Measurements from ENCODE around the gene ARHGEF39. TPM values are rescaled to one million over a fixed set of nuclear protein-coding genes. Genes with fewer than 3 reads are reported as not detected.
A peak's percentile ranks its signal among the peaks of the same experiment; 100 is the strongest.

The ARHGEF39 gene
- total RNA-seq, 4 donors from 2014 or later, result 1.6 to 7.4 (median 5.8) TPM

DNA sequence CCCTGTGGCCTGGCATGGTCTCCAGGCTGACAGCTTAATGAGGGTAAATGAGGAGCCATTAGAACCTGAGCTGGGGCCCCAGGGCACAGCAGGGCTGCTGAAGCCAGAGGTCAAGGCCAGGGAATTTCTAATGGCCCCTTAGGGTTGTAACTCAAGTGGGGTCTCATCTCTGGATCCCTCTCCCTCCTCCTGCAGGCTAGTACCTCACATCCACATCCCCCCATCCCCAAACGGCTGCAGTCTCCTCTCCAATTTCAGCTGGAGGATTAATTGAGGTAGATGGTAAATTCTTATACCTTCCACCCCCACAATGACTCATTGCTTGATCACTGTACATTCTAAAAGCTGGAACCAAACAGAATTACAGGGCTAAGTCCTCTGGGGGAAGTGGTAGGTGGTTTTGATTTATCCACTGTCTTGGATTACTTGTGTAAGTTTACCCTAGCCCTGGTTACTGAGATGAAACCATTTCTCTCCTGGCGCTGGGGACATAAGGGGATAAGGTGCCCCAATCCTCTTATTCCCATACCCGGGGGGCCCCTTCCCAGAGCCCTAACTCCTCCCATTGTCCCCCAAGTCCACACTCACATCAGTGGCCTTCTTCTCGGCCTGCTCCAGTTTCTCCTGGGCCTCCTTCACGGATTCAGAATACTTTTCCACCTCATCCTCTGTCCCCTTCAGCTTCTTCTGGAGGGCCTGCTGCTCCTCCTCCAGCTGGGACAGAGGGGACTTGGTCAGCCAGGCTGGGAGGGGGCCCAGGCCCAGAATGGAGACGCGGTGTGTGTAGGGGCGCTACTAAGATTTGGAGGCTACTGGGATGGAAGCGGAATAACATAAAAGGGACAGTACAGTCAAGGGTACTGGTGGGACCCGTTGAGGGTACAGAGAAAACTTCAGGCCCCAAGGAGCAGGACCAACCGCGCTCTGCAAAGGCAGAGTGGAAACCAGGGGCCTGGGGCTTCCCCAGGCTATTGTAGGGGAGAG is 23.9 kb upstream of the ARHGEF39 start:
- TF ChIP-seq EP300 (IDR thresholded peaks at IDR 0.05; ENCODE audit: low read depth) (no peak), POLR2A (IDR thresholded peaks at IDR 0.05) (no peak), POLR2AphosphoS5 (IDR thresholded peaks at IDR 0.05) (no peak)
- TF ChIP-seq, protein P1, sequence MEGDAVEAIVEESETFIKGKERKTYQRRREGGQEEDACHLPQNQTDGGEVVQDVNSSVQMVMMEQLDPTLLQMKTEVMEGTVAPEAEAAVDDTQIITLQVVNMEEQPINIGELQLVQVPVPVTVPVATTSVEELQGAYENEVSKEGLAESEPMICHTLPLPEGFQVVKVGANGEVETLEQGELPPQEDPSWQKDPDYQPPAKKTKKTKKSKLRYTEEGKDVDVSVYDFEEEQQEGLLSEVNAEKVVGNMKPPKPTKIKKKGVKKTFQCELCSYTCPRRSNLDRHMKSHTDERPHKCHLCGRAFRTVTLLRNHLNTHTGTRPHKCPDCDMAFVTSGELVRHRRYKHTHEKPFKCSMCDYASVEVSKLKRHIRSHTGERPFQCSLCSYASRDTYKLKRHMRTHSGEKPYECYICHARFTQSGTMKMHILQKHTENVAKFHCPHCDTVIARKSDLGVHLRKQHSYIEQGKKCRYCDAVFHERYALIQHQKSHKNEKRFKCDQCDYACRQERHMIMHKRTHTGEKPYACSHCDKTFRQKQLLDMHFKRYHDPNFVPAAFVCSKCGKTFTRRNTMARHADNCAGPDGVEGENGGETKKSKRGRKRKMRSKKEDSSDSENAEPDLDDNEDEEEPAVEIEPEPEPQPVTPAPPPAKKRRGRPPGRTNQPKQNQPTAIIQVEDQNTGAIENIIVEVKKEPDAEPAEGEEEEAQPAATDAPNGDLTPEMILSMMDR (IDR thresholded peaks at IDR 0.05), result no peak
- Histone ChIP-seq H3K4me1 (peaks cover 0 to 21% (median 8%) of the 10 kb centered on the region in 4 donors), H3K36me3 (peaks cover 0 to 6% (median 0%) of the 10 kb centered on the region in 4 donors), H3K27me3 (no peaks in the 10 kb centered on the region), H3K27ac (peak overlapping the region; percentile 85 to 95 (median 92)), H3K4me3 (peak overlapping the region; percentile 52 to 75 (median 68)), H3K9me3 (no peaks in the 10 kb centered on the region)
- no peak for DNase-seq
- WGBS, 2 donors (ENCODE audit: low coverage in 1 of 2), result 60 to 67% methylated on average over 3 to 12 of the region's 12 CpGs
- intact Hi-C loops (cut with DNase I; ENCODE audit: low total_unique reads), result no loop called here
- in situ Hi-C loops (cut with MboI; ENCODE audit: low pct_ligation_motif_present in 1 of 4, low pct_unique_long_range_greater_than_20kb in 1 of 4, low sequenced_read_pairs in 3 of 4), result loop anchor here in 1 of 4 donors (25.0 kb wide), 1 partner anchor 702 kb away; the partner anchor contains the start of gene DNAJB5

DNA sequence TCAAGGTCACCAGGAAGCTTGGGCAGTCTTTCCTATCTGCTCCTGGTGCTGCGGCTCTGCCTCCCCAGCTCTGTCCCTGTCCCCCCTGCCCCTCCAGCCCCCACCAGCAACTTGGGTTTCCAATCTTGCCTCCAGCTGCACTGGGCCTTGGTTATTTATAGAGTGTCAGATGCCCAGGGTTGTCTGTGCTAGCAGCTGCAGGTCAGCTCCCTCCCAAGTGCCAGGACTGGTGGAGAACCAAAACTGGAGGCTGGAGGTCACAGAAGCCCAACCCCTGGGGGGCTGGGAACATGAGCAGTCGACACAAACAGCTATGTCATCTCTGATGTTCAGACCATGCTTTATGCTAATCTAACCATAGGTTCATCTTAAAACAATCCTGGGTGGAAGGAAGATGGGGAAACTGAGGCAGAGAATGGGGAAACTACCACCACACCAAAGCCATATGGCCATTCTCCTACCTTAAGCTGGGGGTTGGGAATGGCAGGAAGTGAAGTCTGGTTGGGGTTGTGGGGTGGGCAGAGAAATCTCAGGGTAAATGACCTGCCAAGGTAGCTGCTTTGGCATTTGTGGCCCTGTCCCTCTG is 23.1 kb upstream of the ARHGEF39 start:
- intact Hi-C loops (cut with DNase I; ENCODE audit: low total_unique reads), result no loop called here
- H3K27me3 ChIP-seq, result no peaks in the 10 kb centered on the region
- no peak for TF ChIP-seq POLR2A (IDR thresholded peaks at IDR 0.05)
- TF ChIP-seq EP300 (IDR thresholded peaks at IDR 0.05; ENCODE audit: low read depth), result no peak
- TF ChIP-seq, protein P1 (IDR thresholded peaks at IDR 0.05), result no peak
- TF ChIP-seq POLR2AphosphoS5 (IDR thresholded peaks at IDR 0.05), result no peak
- peaks cover 0 to 6% (median 0%) of the 10 kb centered on the region in 4 donors for H3K36me3 ChIP-seq
- H3K9me3 ChIP-seq, result no peaks in the 10 kb centered on the region
- no peak for DNase-seq
- 81% methylated on average over 2 of the region's 2 CpGs; no CpG with 5 or more reads in 1 of the 2 donors for whole genome bisulfite sequencing, 2 donors (ENCODE audit: low coverage in 1 of 2)
- H3K4me1 ChIP-seq, result peaks cover 0 to 21% (median 8%) of the 10 kb centered on the region in 4 donors
- peak overlapping the region; percentile 14 to 75 (median 58) for H3K4me3 ChIP-seq
- H3K27ac ChIP-seq, result peak overlapping the region; percentile 85 to 95 (median 92)
- in situ Hi-C loops (cut with MboI; ENCODE audit: low pct_ligation_motif_present in 1 of 4, low pct_unique_long_range_greater_than_20kb in 1 of 4, low sequenced_read_pairs in 3 of 4), result loop anchor here in 1 of 4 donors (25.0 kb wide), 1 partner anchor 701 kb away; the partner anchor contains the start of gene DNAJB5

DNA sequence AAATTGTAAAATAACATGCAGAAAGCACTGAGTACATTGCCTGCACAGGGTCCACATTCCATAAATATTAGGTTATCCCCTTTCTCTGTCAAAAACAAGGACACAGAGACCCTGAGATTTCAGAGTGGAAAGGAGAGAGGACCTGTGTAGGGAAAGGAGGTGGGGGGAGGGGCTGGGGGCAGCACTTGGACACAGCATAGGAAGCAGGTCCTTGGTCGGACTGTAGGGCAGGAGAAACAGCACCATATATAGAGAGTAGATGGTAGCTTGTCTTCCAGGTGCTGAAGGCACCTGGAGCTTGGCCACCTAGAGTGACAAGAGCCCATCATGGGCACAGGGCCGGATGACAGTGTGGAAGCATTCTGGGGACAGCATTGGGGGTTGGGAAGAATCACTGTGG is 22.3 kb upstream of the ARHGEF39 start:
- Histone ChIP-seq H3K9me3 (no peaks in the 10 kb centered on the region), H3K27ac (peak overlapping the region; percentile 85 to 95 (median 92)), H3K36me3 (peaks cover 0 to 6% (median 0%) of the 10 kb centered on the region in 4 donors), H3K27me3 (no peaks in the 10 kb centered on the region), H3K4me1 (peaks cover 0 to 21% (median 8%) of the 10 kb centered on the region in 4 donors), H3K4me3 (peak overlapping the region; percentile 14 to 75 (median 58))
- intact Hi-C loops (cut with DNase I; ENCODE audit: low total_unique reads), result no loop called here
- in situ Hi-C loops (cut with MboI; ENCODE audit: low pct_ligation_motif_present in 1 of 4, low pct_unique_long_range_greater_than_20kb in 1 of 4, low sequenced_read_pairs in 3 of 4), result loop anchor here in 1 of 4 donors (25.0 kb wide), 1 partner anchor 700 kb away; the partner anchor contains the start of gene DNAJB5
- 60 to 68% methylated on average over 1 to 2 of the region's 2 CpGs for WGBS, 2 donors (ENCODE audit: low coverage in 1 of 2)
- TF ChIP-seq POLR2AphosphoS5 (IDR thresholded peaks at IDR 0.05), result no peak
- no peak for TF ChIP-seq EP300 (IDR thresholded peaks at IDR 0.05; ENCODE audit: low read depth)
- TF ChIP-seq POLR2A (IDR thresholded peaks at IDR 0.05), result no peak
- TF ChIP-seq, protein P1 (IDR thresholded peaks at IDR 0.05), result no peak
- DNase-seq, result no peak
